ENCODE data around the gene DGKB.

GRCh38 chr7:14375998-14376397 is 526.6 kb downstream of the DGKB start:
- no peak for TF ChIP-seq EP300 (IDR thresholded peaks at IDR 0.05)
- TF ChIP-seq CTCF (IDR thresholded peaks at IDR 0.05), result no peak

Data from stomach (tissue), 4 donors.